ENCODE measurements around the gene RBKS. TPM values are rescaled to one million over a fixed set of nuclear protein-coding genes. Genes with fewer than 3 reads are reported as not detected.

RBKS gene
- total and polyA plus RNA-seq, 2 of the 13 experiments (the other 11 are each of a cell fraction or from before 2014, with no cell fraction given) = 7.7 to 8.3 TPM

DNA sequence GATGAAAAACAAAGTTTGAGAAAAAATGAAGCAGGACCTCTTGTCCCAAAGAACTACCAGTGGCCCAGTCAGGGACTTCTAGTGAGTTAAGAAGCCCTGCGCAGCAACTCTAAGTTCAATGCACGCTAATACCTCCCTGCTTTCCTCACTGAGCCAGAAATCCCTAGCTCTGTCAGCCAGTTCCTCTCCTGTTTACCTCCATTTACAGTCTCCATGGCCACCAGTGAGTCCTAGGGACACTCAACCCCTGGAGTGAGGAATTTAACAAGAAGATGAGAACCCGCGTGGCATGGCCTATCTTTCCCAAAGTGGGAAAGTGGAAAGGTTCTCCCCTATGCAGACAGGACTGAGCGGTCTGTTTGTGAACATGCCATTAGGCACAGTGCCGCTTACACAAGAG, 87.6 kb downstream of the RBKS start (continued):
- TF ChIP-seq, protein P1, sequence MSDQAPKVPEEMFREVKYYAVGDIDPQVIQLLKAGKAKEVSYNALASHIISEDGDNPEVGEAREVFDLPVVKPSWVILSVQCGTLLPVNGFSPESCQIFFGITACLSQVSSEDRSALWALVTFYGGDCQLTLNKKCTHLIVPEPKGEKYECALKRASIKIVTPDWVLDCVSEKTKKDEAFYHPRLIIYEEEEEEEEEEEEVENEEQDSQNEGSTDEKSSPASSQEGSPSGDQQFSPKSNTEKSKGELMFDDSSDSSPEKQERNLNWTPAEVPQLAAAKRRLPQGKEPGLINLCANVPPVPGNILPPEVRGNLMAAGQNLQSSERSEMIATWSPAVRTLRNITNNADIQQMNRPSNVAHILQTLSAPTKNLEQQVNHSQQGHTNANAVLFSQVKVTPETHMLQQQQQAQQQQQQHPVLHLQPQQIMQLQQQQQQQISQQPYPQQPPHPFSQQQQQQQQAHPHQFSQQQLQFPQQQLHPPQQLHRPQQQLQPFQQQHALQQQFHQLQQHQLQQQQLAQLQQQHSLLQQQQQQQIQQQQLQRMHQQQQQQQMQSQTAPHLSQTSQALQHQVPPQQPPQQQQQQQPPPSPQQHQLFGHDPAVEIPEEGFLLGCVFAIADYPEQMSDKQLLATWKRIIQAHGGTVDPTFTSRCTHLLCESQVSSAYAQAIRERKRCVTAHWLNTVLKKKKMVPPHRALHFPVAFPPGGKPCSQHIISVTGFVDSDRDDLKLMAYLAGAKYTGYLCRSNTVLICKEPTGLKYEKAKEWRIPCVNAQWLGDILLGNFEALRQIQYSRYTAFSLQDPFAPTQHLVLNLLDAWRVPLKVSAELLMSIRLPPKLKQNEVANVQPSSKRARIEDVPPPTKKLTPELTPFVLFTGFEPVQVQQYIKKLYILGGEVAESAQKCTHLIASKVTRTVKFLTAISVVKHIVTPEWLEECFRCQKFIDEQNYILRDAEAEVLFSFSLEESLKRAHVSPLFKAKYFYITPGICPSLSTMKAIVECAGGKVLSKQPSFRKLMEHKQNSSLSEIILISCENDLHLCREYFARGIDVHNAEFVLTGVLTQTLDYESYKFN (CRISPR knock-in tag; conservative IDR thresholded peaks at IDR 0.05) = no peak
- no peak for TF ChIP-seq KDM2A (CRISPR knock-in tag; IDR thresholded peaks at IDR 0.05; ENCODE audit: borderline replicate concordance, low read depth)
- no peak for TF ChIP-seq ZNF292 (CRISPR knock-in tag; IDR thresholded peaks at IDR 0.05; ENCODE audit: borderline replicate concordance, low read depth)
- TF ChIP-seq TMF1 (CRISPR knock-in tag; IDR thresholded peaks at IDR 0.05; ENCODE audit: low read depth) = no peak
- TF ChIP-seq ARHGAP35 (CRISPR knock-in tag; IDR thresholded peaks at IDR 0.05; ENCODE audit: borderline replicate concordance) = no peak
- TF ChIP-seq ELF1 (CRISPR knock-in tag; IDR thresholded peaks at IDR 0.05) = no peak
- TF ChIP-seq ASH2L (IDR thresholded peaks at IDR 0.05; ENCODE audit: insufficient read length, low read depth, low read length) = no peak
- TF ChIP-seq KLF11 (CRISPR knock-in tag; IDR thresholded peaks at IDR 0.05) = no peak
- TF ChIP-seq ZNF33A (CRISPR knock-in tag; IDR thresholded peaks at IDR 0.05; ENCODE audit: borderline replicate concordance) = no peak
- no peak for TF ChIP-seq ATRX (CRISPR knock-in tag; IDR thresholded peaks at IDR 0.05; ENCODE audit: borderline replicate concordance)

DNA sequence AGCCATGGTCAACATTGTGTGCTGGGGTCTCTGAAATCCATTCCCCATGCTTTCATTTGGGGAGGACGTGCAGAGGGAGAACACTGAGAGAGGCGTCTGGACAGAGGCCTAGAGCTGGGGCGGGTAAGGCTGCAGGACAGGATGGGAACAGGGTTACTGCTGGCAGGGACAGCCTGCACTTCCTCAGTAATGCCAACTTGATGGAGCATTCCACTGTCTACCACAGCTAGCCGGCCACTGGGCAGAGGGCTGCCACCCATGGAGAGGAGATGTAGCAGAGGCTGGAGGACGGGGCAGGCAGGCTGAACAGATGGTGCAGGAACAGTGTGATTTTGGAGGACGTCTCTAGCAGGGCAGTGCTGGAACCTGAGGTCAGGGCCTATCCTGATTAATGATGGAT, 89.3 kb downstream of the RBKS start:
- FAIRE-seq = no peak
- Histone ChIP-seq H3K36me3 (replicated peaks in 1 of 2; ENCODE audit: control insufficient read depth in 1 of 2, insufficient read depth in 2 of 2, low read length in 2 of 2) (no peaks in the 10 kb centered on the region), H3K4me1 (ENCODE audit: insufficient read depth, low read length) (peaks cover 27% of the 10 kb centered on the region), H3K27ac (ENCODE audit: extremely low read length, insufficient read depth, low read length) (no peak overlapping the region), H3K4me3 (replicated peaks in 1 of 3; ENCODE audit: insufficient read depth in 1 of 3, low read depth in 2 of 3, low read length in 3 of 3) (no peak overlapping the region), H3K79me2 (ENCODE audit: insufficient read depth, low read length) (no peaks in the 10 kb centered on the region), H4K20me1 (ENCODE audit: insufficient read depth, low read length) (no peaks in the 10 kb centered on the region), H3K4me2 (ENCODE audit: low read depth, low read length) (no peak overlapping the region), H3K9ac (ENCODE audit: insufficient read depth, low read depth, low read length) (no peak overlapping the region), H3K27me3 (ENCODE audit: control insufficient read depth in 1 of 2, insufficient read depth in 2 of 2, low read length in 2 of 2) (no peaks in the 10 kb centered on the region), H3K9me3 (ENCODE audit: low read length) (no peaks in the 10 kb centered on the region), H2AFZ (ENCODE audit: low read length) (no peak overlapping the region)
- BruUV-seq (replicated peaks) = no TSS peak
- intact Hi-C loops (cut with micrococcal nuclease; ENCODE audit: unreplicated experiment) (loop anchor here (10.0 kb wide), 1 partner anchor 204 kb away; no protein-coding TSS in a partner anchor), in situ Hi-C loops (cut with HindIII; ENCODE audit: extremely low pct_ligation_motif_present, low pct_unique_long_range_greater_than_20kb) (no loop called here)
- POLR2A ChIA-PET = no interaction called here
- ATAC-seq = no peak
- WGBS (ENCODE audit: low lambda C conversion rate) = 94% methylated on average over 6 of the region's 6 CpGs
- CTCF ChIA-PET (ENCODE audit: low intra/inter-chr PET ratio, low total read pairs) = no interaction called here
- no peak for DNase-seq (ENCODE audit: low spot score)
- TF ChIP-seq ZNF136 (CRISPR knock-in tag; IDR thresholded peaks at IDR 0.05; ENCODE audit: low read depth) (no peak), KLF12 (CRISPR knock-in tag; IDR thresholded peaks at IDR 0.05; ENCODE audit: borderline replicate concordance) (no peak), NFE2L1 (CRISPR knock-in tag; IDR thresholded peaks at IDR 0.05; ENCODE audit: borderline replicate concordance) (no peak), THAP7 (CRISPR knock-in tag; IDR thresholded peaks at IDR 0.05) (no peak), HHEX (CRISPR knock-in tag; IDR thresholded peaks at IDR 0.05) (no peak), NFKB2 (CRISPR knock-in tag; IDR thresholded peaks at IDR 0.05; ENCODE audit: borderline replicate concordance) (no peak), ZNF790 (CRISPR knock-in tag; IDR thresholded peaks at IDR 0.05; ENCODE audit: borderline replicate concordance) (no peak), IKZF1 (IDR thresholded peaks at IDR 0.05) (no peak), HOXA7 (CRISPR knock-in tag; IDR thresholded peaks at IDR 0.05) (no peak), ZSCAN12 (CRISPR knock-in tag; IDR thresholded peaks at IDR 0.05) (no peak), ZKSCAN5 (CRISPR knock-in tag; IDR thresholded peaks at IDR 0.05) (no peak), TEAD2 (CRISPR knock-in tag; IDR thresholded peaks at IDR 0.05) (no peak)

Data from HepG2 (cell line).